A549 (cell line): Measurements from ENCODE around the gene SOX13. TPM values are rescaled to one million over a fixed set of nuclear protein-coding genes. Genes with fewer than 3 reads are reported as not detected.

Experiments
- ATAC-seq, 2 experiments: fragments of 200-7000 bp in 1 of 2; fragments of >200 bp in 1 of 2; cut with Nextera tagmentation in 1 of 2; cut with Tn5 transposase in 1 of 2; 3 replicates each; pipeline versions ENCODE4 v1.8.0 to v1.9.1; 2018 to 2020; ENCODE audit warnings: mild to moderate bottlenecking in 1 of 2, moderate library complexity in 1 of 2
- CTCF ChIA-PET: fragments of 300-600 bp; sonication (Branson Sonifier 250); formaldehyde crosslinking; extraction: SDS; loops from one replicate; lab custom pipeline; 2021; ENCODE audit warnings: antibody characterized with exemption, inconsistent platforms; lab: Yijun Ruan, JAX
- POLR2A ChIA-PET: fragments of 350-600 bp; formaldehyde crosslinking; extraction: SDS; loops from one replicate; lab custom pipeline; 2021; ENCODE audit warnings: antibody characterized with exemption, inconsistent platforms; lab: Yijun Ruan, JAX
- DNase-seq, 2 experiments: peaks; one replicate each; pipeline versions ENCODE4 v3.0.0 to v3.0.0-alpha.2; 2011 to 2016; ENCODE audit warnings: low read depth in 1 of 2, low spot score in 1 of 2
- FAIRE-seq: peaks from 2 replicates; lab custom pipeline; 2011; peaks lifted over from hg19 to GRCh38; lab: Jason Lieb, UNC
- H3K27ac ChIP-seq, 2 experiments: fragments of >200 bp; sonication (Bioruptor Twin); formaldehyde crosslinking; 3 replicates each; pipeline ENCODE4 v1.5.1; 2016 to 2017
- H3K4me1 ChIP-seq: fragments of >200 bp; sonication (Bioruptor Twin); formaldehyde crosslinking; 3 replicates; pipeline ENCODE4 v1.6.1; 2016
- H3K4me2 ChIP-seq: fragments of >200 bp; sonication (Bioruptor Twin); formaldehyde crosslinking; 3 replicates; pipeline ENCODE4 v1.6.1; 2016
- H3K4me3 ChIP-seq: fragments of >200 bp; sonication (Bioruptor Twin); formaldehyde crosslinking; 3 replicates; pipeline ENCODE4 v1.5.1; 2016
- H3K9me3 ChIP-seq: fragments of >200 bp; sonication (Bioruptor Twin); formaldehyde crosslinking; 3 replicates; pipeline ENCODE4 v1.6.1; 2016
- CBX2 ChIP-seq: fragments of 200-600 bp; sonication (generic); IDR thresholded peaks from 2 replicates; pipeline ENCODE4 v1.6.1; 2016; ENCODE audit warnings: low read depth, mild to moderate bottlenecking, borderline replicate concordance
- CEBPB ChIP-seq, 2 experiments: fragments of >200 bp in 1 of 2; sonication (Bioruptor Twin) in 1 of 2; formaldehyde crosslinking in 1 of 2; IDR thresholded peaks; 2 replicates each; pipeline ENCODE4 v1.6.1; 2012 to 2016
- CHD2 ChIP-seq: fragments of 150-350 bp; IDR thresholded peaks from 2 replicates; pipeline ENCODE4 v1.6.1; 2014; ENCODE audit warnings: low read length; ENCODE audit not compliant: partially characterized antibody
- CHD4 ChIP-seq: fragments of 200-600 bp; sonication (generic); IDR thresholded peaks from 2 replicates; pipeline ENCODE4 v1.6.1; 2016; ENCODE audit warnings: antibody characterized with exemption, mild to moderate bottlenecking, borderline replicate concordance
- EHF ChIP-seq: fragments of 250-450 bp; sonication (Bioruptor Pico); IDR thresholded peaks from 2 replicates; pipeline ENCODE4 v1.5.0; 2020; ENCODE audit warnings: mild to moderate bottlenecking
- FOXS1 ChIP-seq: fragments of 250-450 bp; sonication (Bioruptor Pico); IDR thresholded peaks from 2 replicates; pipeline ENCODE4 v1.5.0; 2020; ENCODE audit warnings: mild to moderate bottlenecking, moderate library complexity
- HDAC2 ChIP-seq: fragments of 200-600 bp; sonication (generic); IDR thresholded peaks from 2 replicates; pipeline ENCODE4 v1.6.1; 2016
- HES2 ChIP-seq: fragments of >200 bp; sonication (Bioruptor Twin); formaldehyde crosslinking; IDR thresholded peaks from 2 replicates; pipeline ENCODE4 v1.6.1; 2016
- HOXB13 ChIP-seq: fragments of 250-450 bp; sonication (Bioruptor Pico); IDR thresholded peaks from 2 replicates; pipeline ENCODE4 v1.5.0; 2020; ENCODE audit warnings: low read depth, mild to moderate bottlenecking, moderate library complexity
- HOXB5 ChIP-seq: fragments of 250-450 bp; sonication (Bioruptor Pico); IDR thresholded peaks from 2 replicates; pipeline ENCODE4 v1.5.0; 2020; ENCODE audit warnings: mild to moderate bottlenecking, moderate library complexity
- JUN ChIP-seq, 2 experiments: fragments of >200 bp; sonication (Bioruptor Twin); formaldehyde crosslinking; IDR thresholded peaks; 2 replicates in 1 of 2; 3 replicates in 1 of 2; pipeline ENCODE4 v1.6.1; 2016 to 2017
- JUNB ChIP-seq: fragments of >200 bp; sonication (Bioruptor Twin); formaldehyde crosslinking; IDR thresholded peaks from 2 replicates; pipeline ENCODE4 v1.6.1; 2016
- KDM1A ChIP-seq: fragments of 200-600 bp; sonication (generic); IDR thresholded peaks from 2 replicates; pipeline ENCODE4 v1.6.1; 2016; ENCODE audit warnings: low read depth, mild to moderate bottlenecking
- KDM5A ChIP-seq: fragments of 200-600 bp; sonication (generic); IDR thresholded peaks from 2 replicates; pipeline ENCODE4 v1.6.1; 2016; ENCODE audit warnings: antibody characterized with exemption, mild to moderate bottlenecking
- MAFK ChIP-seq: fragments of 450-650 bp; IDR thresholded peaks from 2 replicates; pipeline ENCODE4 v1.6.1; 2014; ENCODE audit not compliant: partially characterized antibody
- MAZ ChIP-seq: fragments of 150-350 bp; IDR thresholded peaks from 2 replicates; pipeline ENCODE4 v1.6.1; 2014; ENCODE audit warnings: antibody characterized with exemption, low read depth, low read length, borderline replicate concordance
- PBX3 ChIP-seq: IDR thresholded peaks from 2 replicates; pipeline ENCODE4 v1.6.1; 2012
- PHF8 ChIP-seq: fragments of 200-600 bp; sonication (generic); IDR thresholded peaks from 2 replicates; pipeline ENCODE4 v1.6.1; 2016; ENCODE audit warnings: low read depth, mild to moderate bottlenecking, antibody characterized with exemption, moderate library complexity, borderline replicate concordance
- POLR2A ChIP-seq: IDR thresholded peaks from 2 replicates; pipeline ENCODE4 v1.6.1; 2012; ENCODE audit warnings: mild to moderate bottlenecking, low read length
- RAD21 ChIP-seq, 2 experiments: fragments of >200 bp in 1 of 2; sonication (Bioruptor Twin) in 1 of 2; formaldehyde crosslinking in 1 of 2; IDR thresholded peaks in 1 of 2; conservative IDR thresholded peaks in 1 of 2; 2 replicates in 1 of 2; 3 replicates in 1 of 2; pipeline ENCODE4 v1.6.1; 2012 to 2018; ENCODE audit warnings: inconsistent platforms in 1 of 2
- RARB ChIP-seq: fragments of 250-450 bp; sonication (Bioruptor Pico); IDR thresholded peaks from 2 replicates; pipeline ENCODE4 v1.8.0; 2021; ENCODE audit warnings: mild to moderate bottlenecking, moderate library complexity
- RCOR1 ChIP-seq: fragments of 150-350 bp; IDR thresholded peaks from 2 replicates; pipeline ENCODE4 v1.6.1; 2014; ENCODE audit warnings: antibody characterized with exemption, low read length, low read depth
- SREBF2 ChIP-seq: fragments of 450-650 bp; IDR thresholded peaks from 2 replicates; pipeline ENCODE4 v1.6.1; 2014; ENCODE audit warnings: mild to moderate bottlenecking, moderate library complexity
- TFCP2L1 ChIP-seq: fragments of 250-450 bp; sonication (Bioruptor Pico); IDR thresholded peaks from 2 replicates; pipeline ENCODE4 v1.5.0; 2021; ENCODE audit warnings: mild to moderate bottlenecking
- TP53 ChIP-seq: fragments of 250-450 bp; sonication (Bioruptor Pico); IDR thresholded peaks from 2 replicates; pipeline ENCODE4 v1.5.0; 2021; ENCODE audit warnings: mild to moderate bottlenecking, moderate library complexity
- USF2 ChIP-seq: fragments of 450-650 bp; IDR thresholded peaks from 2 replicates; pipeline ENCODE4 v1.6.1; 2014; ENCODE audit warnings: antibody characterized with exemption
- ZC3H11A ChIP-seq: fragments of 450-650 bp; IDR thresholded peaks from 2 replicates; pipeline ENCODE4 v1.6.1; 2014; ENCODE audit warnings: antibody characterized with exemption, mild to moderate bottlenecking
- ZFP36 ChIP-seq: fragments of 450-650 bp; IDR thresholded peaks from 2 replicates; pipeline ENCODE4 v1.6.1; 2014; ENCODE audit warnings: borderline replicate concordance; ENCODE audit not compliant: partially characterized antibody
- ZSCAN20 ChIP-seq: fragments of 250-450 bp; sonication (Bioruptor Pico); IDR thresholded peaks from 2 replicates; pipeline ENCODE4 v1.8.0; 2022; ENCODE audit warnings: mild to moderate bottlenecking, moderate library complexity
- WGBS: methylation state at CpG from one replicate; pipeline ENCODE4 v1.1.6; 2017; ENCODE audit errors: missing lambda C conversion rate; 5-methylcytosine and 5-hydroxymethylcytosine counted together
- polyA plus RNA-seq, 4 experiments: library from polyadenylated mRNA; depleted of rRNA in 3 of 4; stranded (reverse); fragments of >200 nt; fragmentation: RNase III in 1 of 4; extraction: RNeasy Plus Mini Kit Qiagen cat#74134 plus additional on column Dnase treatment in 1 of 4; gene quantifications; 2 replicates in 3 of 4; 3 replicates in 1 of 4; pipeline ENCODE4 v1.2.3, GENCODE V29; 2011 to 2017
- TF ChIP-seq, protein P1 (sequence below): IDR thresholded peaks from 2 replicates; pipeline ENCODE4 v1.6.1; 2012

The SOX13 gene
- polyA plus RNA-seq, 2 of the 4 experiments (the other 2 are of a cell fraction), result 6.8 to 9.8 TPM

GRCh38 chr1:204167730-204168129, 94.8 kb downstream of the SOX13 start:
- no peak for ATAC-seq
- H3K4me3 ChIP-seq, result no peak overlapping the region
- TF ChIP-seq KDM5A, result no peak
- no peak for TF ChIP-seq CHD4
- no peak for TF ChIP-seq EHF (CRISPR knock-in tag)
- TF ChIP-seq PBX3, result no peak
- TF ChIP-seq RARB (CRISPR knock-in tag), result no peak
- TF ChIP-seq ZFP36, result no peak
- no peak for TF ChIP-seq RCOR1
- no peak for TF ChIP-seq KDM1A
- no peak for TF ChIP-seq HOXB13 (CRISPR knock-in tag)
- TF ChIP-seq RAD21 (conservative IDR thresholded peaks at IDR 0.05 in 1 of 2, IDR thresholded peaks at IDR 0.05 in 1 of 2), result no peak
- no peak for TF ChIP-seq HES2
- TF ChIP-seq SREBF2, result no peak
- no peak for TF ChIP-seq HDAC2
- TF ChIP-seq HOXB5, result no peak
- TF ChIP-seq JUNB, result no peak
- no peak for TF ChIP-seq MAZ
- TF ChIP-seq POLR2A, result no peak
- no peak for TF ChIP-seq TFCP2L1 (CRISPR knock-in tag)
- no peak for TF ChIP-seq CBX2
- TF ChIP-seq, all 56 proteins: peak for 0
- H3K27ac ChIP-seq, result no peak overlapping the region
- FAIRE-seq, result no peak
- ChIA-PET POLR2A (no interaction called here), CTCF (interaction anchor here (0.8 to 16.3 kb wide), 11 partner anchors 10 to 335 kb away, joined by 3 to 314 read pairs (median 7); partner anchors contain the start of genes GOLT1A, PLEKHA6 and SNRPE)
- H3K4me1 ChIP-seq, result peaks cover 5% of the 10 kb centered on the region; the same call in 2 of the 3 replicates
- H3K4me2 ChIP-seq, result no peak overlapping the region
- 42% methylated on average over 5 of the region's 5 CpGs for WGBS
- H3K9me3 ChIP-seq, result peaks cover 20% of the 10 kb centered on the region
- DNase-seq, result no peak

- DNase-seq (no peak), FAIRE-seq (no peak), ATAC-seq (no peak)
- CTCF ChIA-PET, result interaction anchor here (1.0 to 16.3 kb wide), 11 partner anchors 8 to 637 kb away, joined by 3 to 314 read pairs (median 5); partner anchors contain the start of gene GOLT1A
- Histone ChIP-seq H3K4me3 (no peak overlapping the region), H3K27ac (no peak overlapping the region), H3K9me3 (peaks cover 20% of the 10 kb centered on the region), H3K4me1 (peaks cover 5% of the 10 kb centered on the region; the same call in 2 of the 3 replicates), H3K4me2 (no peak overlapping the region)
- WGBS, result 56% methylated on average over 4 of the region's 4 CpGs
- TF ChIP-seq KDM5A (no peak), USF2 (no peak), ZSCAN20 (CRISPR knock-in tag) (no peak), ZFP36 (no peak), ZC3H11A (no peak), RCOR1 (no peak), JUN (IDR thresholded peaks at IDR 0.05) (no peak), HDAC2 (no peak), RAD21 (conservative IDR thresholded peaks at IDR 0.05 in 1 of 2, IDR thresholded peaks at IDR 0.05 in 1 of 2) (no peak), PHF8 (no peak), MAFK (no peak), FOXS1 (CRISPR knock-in tag) (no peak), CEBPB (IDR thresholded peaks at IDR 0.05) (no peak), TP53 (CRISPR knock-in tag) (no peak), SREBF2 (no peak), CHD2 (no peak)
- TF ChIP-seq, protein P1, sequence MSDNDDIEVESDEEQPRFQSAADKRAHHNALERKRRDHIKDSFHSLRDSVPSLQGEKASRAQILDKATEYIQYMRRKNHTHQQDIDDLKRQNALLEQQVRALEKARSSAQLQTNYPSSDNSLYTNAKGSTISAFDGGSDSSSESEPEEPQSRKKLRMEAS, result no peak
- POLR2A ChIA-PET, result no interaction called here
Measured at GRCh38 chr1:204169858-204170257, 96.9 kb downstream of the SOX13 start.
